ENCODE data around the gene NCOA7.

Gene NCOA7

GRCh38 chr6:125814481-125814880 lies 23.7 kb downstream of the NCOA7 start:
- TF ChIP-seq EZH2 (optimal IDR thresholded peaks at IDR 0.05; ENCODE audit: low read depth, low read length) (no peak), EZH2phosphoT487 (IDR thresholded peaks at IDR 0.05; ENCODE audit: low read length) (no peak), CTCF (IDR thresholded peaks at IDR 0.05; ENCODE audit: low read length) (no peak)
- Histone ChIP-seq H3K4me1 (ENCODE audit: low read length) (peaks cover 5% of the 10 kb centered on the region; the same call in 1 of the 2 replicates), H3K27ac (ENCODE audit: low read length) (no peak overlapping the region), H4K20me1 (ENCODE audit: insufficient read depth, low read length) (no peaks in the 10 kb centered on the region), H3K36me3 (replicated peaks; ENCODE audit: insufficient read depth, low read length) (no peaks in the 10 kb centered on the region), H3K4me3 (ENCODE audit: low read length) (0 out of 2 replicates have a peak overlapping the region, but pooled peaks have one; percentile 12), H3F3A (ENCODE audit: insufficient read depth, low read length) (no peaks in the 10 kb centered on the region), H3K9me2 (replicated peaks; ENCODE audit: insufficient read depth, low read length) (no peaks in the 10 kb centered on the region), H3K9ac (ENCODE audit: low read length) (no peak overlapping the region), H3K79me2 (ENCODE audit: low read length) (no peaks in the 10 kb centered on the region), H3K4me2 (ENCODE audit: low read depth, low read length) (peak overlapping the region; percentile 58), H3K27me3 (replicated peaks; ENCODE audit: insufficient read depth, low read length) (no peaks in the 10 kb centered on the region), H3K9me3 (replicated peaks; ENCODE audit: insufficient read depth, low read length) (no peaks in the 10 kb centered on the region), H2AFZ (ENCODE audit: low read length) (0 out of 2 replicates have a peak overlapping the region, but pooled peaks have one; percentile 20)
- no peak for DNase-seq

GRCh38 chr6:125815080-125815910 lies 24.5 kb downstream of the NCOA7 start:
- peak overlapping the region; percentile 20; the same call in 1 of the 2 replicates for H2AFZ ChIP-seq (ENCODE audit: low read length)
- H3K9me3 ChIP-seq (replicated peaks; ENCODE audit: insufficient read depth, low read length): no peaks in the 10 kb centered on the region
- H3K79me2 ChIP-seq (ENCODE audit: low read length): no peaks in the 10 kb centered on the region
- H3F3A ChIP-seq (ENCODE audit: insufficient read depth, low read length): no peaks in the 10 kb centered on the region
- TF ChIP-seq EZH2 (optimal IDR thresholded peaks at IDR 0.05; ENCODE audit: low read depth, low read length) (no peak), EZH2phosphoT487 (IDR thresholded peaks at IDR 0.05; ENCODE audit: low read length) (no peak), CTCF (IDR thresholded peaks at IDR 0.05; ENCODE audit: low read length) (no peak)
- no peaks in the 10 kb centered on the region for H4K20me1 ChIP-seq (ENCODE audit: insufficient read depth, low read length)
- H3K4me3 ChIP-seq (ENCODE audit: low read length): peak overlapping the region; percentile 11; the same call in 1 of the 2 replicates
- no peaks in the 10 kb centered on the region for H3K9me2 ChIP-seq (replicated peaks; ENCODE audit: insufficient read depth, low read length)
- H3K4me2 ChIP-seq (ENCODE audit: low read depth, low read length): peak overlapping the region; percentile 58
- H3K9ac ChIP-seq (ENCODE audit: low read length): no peak overlapping the region
- no peak overlapping the region for H3K27ac ChIP-seq (ENCODE audit: low read length)
- no peaks in the 10 kb centered on the region for H3K27me3 ChIP-seq (replicated peaks; ENCODE audit: insufficient read depth, low read length)
- peaks cover 5% of the 10 kb centered on the region; the same call in 1 of the 2 replicates for H3K4me1 ChIP-seq (ENCODE audit: low read length)
- no peaks in the 10 kb centered on the region for H3K36me3 ChIP-seq (replicated peaks; ENCODE audit: insufficient read depth, low read length)
- DNase-seq: no peak

- TF ChIP-seq CTCF (IDR thresholded peaks at IDR 0.05; ENCODE audit: low read length): no peak
- no peak for TF ChIP-seq EZH2phosphoT487 (IDR thresholded peaks at IDR 0.05; ENCODE audit: low read length)
- TF ChIP-seq EZH2 (optimal IDR thresholded peaks at IDR 0.05; ENCODE audit: low read depth, low read length): no peak
- no peak for DNase-seq
- Histone ChIP-seq H2AFZ (ENCODE audit: low read length) (no peak overlapping the region), H3K36me3 (replicated peaks; ENCODE audit: insufficient read depth, low read length) (no peaks in the 10 kb centered on the region), H3K9me3 (replicated peaks; ENCODE audit: insufficient read depth, low read length) (no peaks in the 10 kb centered on the region), H3K27me3 (replicated peaks; ENCODE audit: insufficient read depth, low read length) (no peaks in the 10 kb centered on the region), H3K4me3 (ENCODE audit: low read length) (no peak overlapping the region), H3K4me1 (ENCODE audit: low read length) (peaks cover 5% of the 10 kb centered on the region; the same call in 1 of the 2 replicates), H3K27ac (ENCODE audit: low read length) (no peak overlapping the region), H3K9me2 (replicated peaks; ENCODE audit: insufficient read depth, low read length) (no peaks in the 10 kb centered on the region), H3K79me2 (ENCODE audit: low read length) (no peaks in the 10 kb centered on the region), H3K4me2 (ENCODE audit: low read depth, low read length) (no peak overlapping the region), H3F3A (ENCODE audit: insufficient read depth, low read length) (no peaks in the 10 kb centered on the region), H3K9ac (ENCODE audit: low read length) (no peak overlapping the region), H4K20me1 (ENCODE audit: insufficient read depth, low read length) (no peaks in the 10 kb centered on the region)
These were observed 26.1 kb downstream of the NCOA7 start for GRCh38 chr6:125816828-125817280.

All from MM.1S (cell line).